HepG2 (cell line): ENCODE measurements around the gene ZCCHC10. TPM values are rescaled to one million over a fixed set of nuclear protein-coding genes. Genes with fewer than 3 reads are reported as not detected.

Experiments used
- ATAC-seq: fragments of 200-7000 bp; cut with Tn5 transposase; 3 replicates; pipeline ENCODE4 v1.9.1; 2020; ENCODE audit warnings: mild to moderate bottlenecking, moderate library complexity
- BruUV-seq: library from RNA; stranded (reverse); fragments of 400-500 nt; replicated peaks from 2 replicates; lab custom pipeline; 2021; lab: Mats Ljungman, UMichigan
- CTCF ChIA-PET: fragments of 300-600 bp; formaldehyde crosslinking; extraction: SDS; loops from one replicate; lab custom pipeline; 2021; ENCODE audit warnings: low total read pairs, inconsistent platforms, low intra/inter-chr PET ratio; lab: Yijun Ruan, JAX
- POLR2A ChIA-PET: fragments of 350-600 bp; sonication (Branson Sonifier 250); formaldehyde crosslinking; loops from one replicate; lab custom pipeline; 2020; ENCODE audit warnings: antibody characterized with exemption, inconsistent platforms; lab: Yijun Ruan, JAX
- DNase-seq: peaks from one replicate; pipeline ENCODE4 v3.0.0-alpha.2; 2015; ENCODE audit warnings: low spot score
- FAIRE-seq: peaks from 3 replicates; lab custom pipeline; 2011; peaks lifted over from hg19 to GRCh38; lab: Jason Lieb, UNC
- H2AFZ ChIP-seq: one replicate; pipeline ENCODE4 v1.6.1; 2011; ENCODE audit warnings: low read length, inconsistent platforms
- H3K27ac ChIP-seq: fragments of 300-600 bp; 3 replicates; pipeline ENCODE4 v1.8.0; 2011; ENCODE audit warnings: mixed run types, mild to moderate bottlenecking, mixed read lengths, low read length, inconsistent platforms; ENCODE audit not compliant: insufficient read depth; ENCODE audit errors: extremely low read length
- H3K27me3 ChIP-seq, 2 experiments: fragments of 200-600 bp in 1 of 2; 2 replicates in 1 of 2; 3 replicates in 1 of 2; pipeline versions ENCODE4 v1.6.0 to v1.8.0; 2011; ENCODE audit warnings: low read length in 2 of 2, mild to moderate bottlenecking in 2 of 2, moderate library complexity in 2 of 2, inconsistent platforms in 1 of 2; ENCODE audit not compliant: insufficient read depth in 2 of 2, control insufficient read depth in 1 of 2
- H3K36me3 ChIP-seq, 2 experiments: fragments of 200-600 bp in 1 of 2; replicated peaks in 1 of 2; 2 replicates in 1 of 2; 3 replicates in 1 of 2; pipeline versions ENCODE4 v1.5.1 to v1.8.0; 2011; ENCODE audit warnings: low read length in 2 of 2, inconsistent platforms in 1 of 2; ENCODE audit not compliant: insufficient read depth in 2 of 2, control insufficient read depth in 1 of 2
- H3K4me1 ChIP-seq: 2 replicates; pipeline ENCODE4 v1.5.1; 2012; ENCODE audit warnings: low read length, inconsistent platforms; ENCODE audit not compliant: insufficient read depth
- H3K4me2 ChIP-seq: 2 replicates; pipeline ENCODE4 v1.6.0; 2011; ENCODE audit warnings: low read depth, low read length, inconsistent platforms
- H3K4me3 ChIP-seq, 3 experiments: fragments of 200-600 bp in 1 of 3; sonication (generic), shearing (Covaris generic) in 1 of 3; replicated peaks in 1 of 3; 2 replicates each; pipeline ENCODE4 v1.5.1; 2011 to 2016; ENCODE audit warnings: low read length in 3 of 3, inconsistent platforms in 2 of 3, low read depth in 2 of 3, mild to moderate bottlenecking in 2 of 3, control low read depth in 1 of 3, mixed read lengths in 1 of 3; ENCODE audit not compliant: insufficient read depth in 1 of 3
- H3K79me2 ChIP-seq: one replicate; pipeline ENCODE4 v1.6.1; 2011; ENCODE audit warnings: low read length, inconsistent platforms; ENCODE audit not compliant: insufficient read depth
- H3K9ac ChIP-seq: 2 replicates; pipeline ENCODE4 v1.6.0; 2011; ENCODE audit warnings: mild to moderate bottlenecking, low read depth, low read length, inconsistent platforms; ENCODE audit not compliant: insufficient read depth
- H3K9me3 ChIP-seq: 2 replicates; pipeline ENCODE4 v1.5.1; 2012; ENCODE audit warnings: mild to moderate bottlenecking, low read length
- H4K20me1 ChIP-seq: 2 replicates; pipeline ENCODE4 v1.6.0; 2011; ENCODE audit warnings: inconsistent platforms, mild to moderate bottlenecking, low read length, moderate library complexity; ENCODE audit not compliant: insufficient read depth
- ATM ChIP-seq: fragments of 450-650 bp; IDR thresholded peaks from 2 replicates; pipeline ENCODE4 v1.7.1; 2017; ENCODE audit warnings: mild to moderate bottlenecking, borderline replicate concordance
- IRF2 ChIP-seq: IDR thresholded peaks from 2 replicates; pipeline ENCODE4 v1.6.1; 2018; ENCODE audit warnings: missing genetic modification reagents, missing compliant biosample characterization
- KMT2A ChIP-seq: sonication (generic); formaldehyde crosslinking; IDR thresholded peaks from 2 replicates; pipeline ENCODE4 v1.4.0; 2020; ENCODE audit warnings: missing genetic modification reagents
- PITX1 ChIP-seq: sonication (generic); formaldehyde crosslinking; IDR thresholded peaks from 2 replicates; pipeline ENCODE4 v1.5.1; 2020; ENCODE audit warnings: mild to moderate bottlenecking, missing genetic modification reagents
- ZNF3 ChIP-seq: IDR thresholded peaks from 2 replicates; pipeline ENCODE4 v1.7.0; 2017; ENCODE audit warnings: inconsistent platforms
- ZNF572 ChIP-seq: sonication (generic); formaldehyde crosslinking; IDR thresholded peaks from 2 replicates; pipeline ENCODE4 v1.5.1; 2020; ENCODE audit warnings: mild to moderate bottlenecking, missing genetic modification reagents
- WGBS: methylation state at CpG from one replicate; pipeline ENCODE4 v1.1.6; 2017; ENCODE audit warnings: low lambda C conversion rate; 5-methylcytosine and 5-hydroxymethylcytosine counted together
- in situ Hi-C: cut with HindIII; loops from 2 replicates; pipeline ENCODE4 v1.10.0; 2017; ENCODE audit warnings: low pct_unique_long_range_greater_than_20kb; ENCODE audit not compliant: extremely low pct_ligation_motif_present
- intact Hi-C: fragments of 100-400 bp; cut with micrococcal nuclease; formaldehyde crosslinking; loops from one replicate; pipeline ENCODE4 v1.10.0; 2022; ENCODE audit not compliant: unreplicated experiment
- polyA plus RNA-seq, 8 experiments: library from polyadenylated mRNA; depleted of rRNA in 3 of 8; stranded (reverse) in 7 of 8; unstranded in 1 of 8; fragments of >200 nt; fragmentation: Illumina TruSeq in 4 of 8; extraction: Trizol in 4 of 8; gene quantifications; 2 replicates each; pipeline versions ENCODE4 v1.2.1 to v1.2.3, GENCODE V29; 2011 to 2016; ENCODE audit warnings: low read depth in 4 of 8, missing spikeins in 1 of 8, mixed read lengths in 1 of 8; ENCODE audit not compliant: insufficient read depth in 1 of 8
- total RNA-seq, 5 experiments: library from RNA; depleted of rRNA; stranded (reverse); fragments of >200 nt; fragmentation: Illumina TruSeq; extraction: Trizol; gene quantifications; 2 replicates each; pipeline ENCODE4 v1.2.3, GENCODE V29; 2016; ENCODE audit warnings: low read depth in 1 of 5
- TF ChIP-seq, protein P1 (sequence below): sonication (generic); formaldehyde crosslinking; IDR thresholded peaks from 2 replicates; pipeline ENCODE4 v1.5.1; 2020; ENCODE audit warnings: missing genetic modification reagents, mild to moderate bottlenecking, borderline replicate concordance
- TF ChIP-seq, protein P2 (sequence below): IDR thresholded peaks from 2 replicates; pipeline ENCODE4 v1.4.0; 2020; ENCODE audit warnings: mild to moderate bottlenecking, missing genetic modification reagents
- TF ChIP-seq, protein P3 (sequence below): sonication (generic); formaldehyde crosslinking; IDR thresholded peaks from 2 replicates; pipeline ENCODE4 v1.5.0; 2020; ENCODE audit warnings: missing genetic modification reagents
- TF ChIP-seq, protein P4 (sequence below): sonication (generic); formaldehyde crosslinking; IDR thresholded peaks from 2 replicates; pipeline ENCODE4 v1.5.1; 2020; ENCODE audit warnings: missing genetic modification reagents, mild to moderate bottlenecking, borderline replicate concordance
- TF ChIP-seq, protein P5 (sequence below): sonication (generic); formaldehyde crosslinking; IDR thresholded peaks from 2 replicates; pipeline ENCODE4 v1.9.0; 2021; ENCODE audit warnings: mild to moderate bottlenecking, missing genetic modification reagents

Gene ZCCHC10
- total and polyA plus RNA-seq, 2 of the 13 experiments (the other 11 are each of a cell fraction or from before 2014, with no cell fraction given), result 40.7 to 48.2 TPM

DNA sequence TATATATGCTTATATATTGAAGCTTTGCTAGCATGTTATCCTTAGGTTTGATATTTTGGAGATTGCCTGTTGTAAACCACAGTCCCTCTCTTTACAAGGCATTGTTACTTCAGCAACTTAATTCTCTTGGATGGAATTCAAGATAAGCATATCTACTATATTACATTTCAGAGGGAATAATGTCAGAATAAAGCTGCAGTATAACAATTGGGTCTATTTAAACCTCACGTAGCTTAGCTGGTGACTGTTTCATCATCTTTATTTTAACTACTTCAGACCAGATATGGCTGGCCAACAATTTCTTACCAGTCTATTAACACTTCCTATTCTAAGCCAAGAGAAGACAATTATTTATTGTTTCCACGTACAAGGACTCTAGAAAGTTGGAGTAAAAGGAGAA, 27.1 kb downstream of the ZCCHC10 start:
- H3K9me3 ChIP-seq, result no peaks in the 10 kb centered on the region
- intact Hi-C loops, result no loop called here
- no peak overlapping the region for H2AFZ ChIP-seq
- BruUV-seq, result no TSS peak
- no peaks in the 10 kb centered on the region for H3K4me1 ChIP-seq
- no peak for DNase-seq
- H3K27ac ChIP-seq, result no peak overlapping the region
- peaks cover 3 to 18% of the 10 kb centered on the region in 2 experiments; a peak in 4 of 5 replicates for H3K36me3 ChIP-seq
- H3K4me3 ChIP-seq, result no peak overlapping the region
- no peak for FAIRE-seq
- H3K79me2 ChIP-seq, result no peaks in the 10 kb centered on the region
- H3K4me2 ChIP-seq, result no peak overlapping the region
- TF ChIP-seq IRF2 (CRISPR knock-in tag) (no peak), ZNF3 (CRISPR knock-in tag) (no peak), PITX1 (CRISPR knock-in tag) (no peak), ATM (no peak), ZNF572 (CRISPR knock-in tag) (no peak), KMT2A (CRISPR knock-in tag) (no peak)
- TF ChIP-seq, protein P1, sequence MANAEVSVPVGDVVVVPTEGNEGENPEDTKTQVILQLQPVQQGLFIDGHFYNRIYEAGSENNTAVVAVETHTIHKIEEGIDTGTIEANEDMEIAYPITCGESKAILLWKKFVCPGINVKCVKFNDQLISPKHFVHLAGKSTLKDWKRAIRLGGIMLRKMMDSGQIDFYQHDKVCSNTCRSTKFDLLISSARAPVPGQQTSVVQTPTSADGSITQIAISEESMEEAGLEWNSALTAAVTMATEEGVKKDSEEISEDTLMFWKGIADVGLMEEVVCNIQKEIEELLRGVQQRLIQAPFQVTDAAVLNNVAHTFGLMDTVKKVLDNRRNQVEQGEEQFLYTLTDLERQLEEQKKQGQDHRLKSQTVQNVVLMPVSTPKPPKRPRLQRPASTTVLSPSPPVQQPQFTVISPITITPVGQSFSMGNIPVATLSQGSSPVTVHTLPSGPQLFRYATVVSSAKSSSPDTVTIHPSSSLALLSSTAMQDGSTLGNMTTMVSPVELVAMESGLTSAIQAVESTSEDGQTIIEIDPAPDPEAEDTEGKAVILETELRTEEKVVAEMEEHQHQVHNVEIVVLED (CRISPR knock-in tag), result no peak
- TF ChIP-seq, protein P2, sequence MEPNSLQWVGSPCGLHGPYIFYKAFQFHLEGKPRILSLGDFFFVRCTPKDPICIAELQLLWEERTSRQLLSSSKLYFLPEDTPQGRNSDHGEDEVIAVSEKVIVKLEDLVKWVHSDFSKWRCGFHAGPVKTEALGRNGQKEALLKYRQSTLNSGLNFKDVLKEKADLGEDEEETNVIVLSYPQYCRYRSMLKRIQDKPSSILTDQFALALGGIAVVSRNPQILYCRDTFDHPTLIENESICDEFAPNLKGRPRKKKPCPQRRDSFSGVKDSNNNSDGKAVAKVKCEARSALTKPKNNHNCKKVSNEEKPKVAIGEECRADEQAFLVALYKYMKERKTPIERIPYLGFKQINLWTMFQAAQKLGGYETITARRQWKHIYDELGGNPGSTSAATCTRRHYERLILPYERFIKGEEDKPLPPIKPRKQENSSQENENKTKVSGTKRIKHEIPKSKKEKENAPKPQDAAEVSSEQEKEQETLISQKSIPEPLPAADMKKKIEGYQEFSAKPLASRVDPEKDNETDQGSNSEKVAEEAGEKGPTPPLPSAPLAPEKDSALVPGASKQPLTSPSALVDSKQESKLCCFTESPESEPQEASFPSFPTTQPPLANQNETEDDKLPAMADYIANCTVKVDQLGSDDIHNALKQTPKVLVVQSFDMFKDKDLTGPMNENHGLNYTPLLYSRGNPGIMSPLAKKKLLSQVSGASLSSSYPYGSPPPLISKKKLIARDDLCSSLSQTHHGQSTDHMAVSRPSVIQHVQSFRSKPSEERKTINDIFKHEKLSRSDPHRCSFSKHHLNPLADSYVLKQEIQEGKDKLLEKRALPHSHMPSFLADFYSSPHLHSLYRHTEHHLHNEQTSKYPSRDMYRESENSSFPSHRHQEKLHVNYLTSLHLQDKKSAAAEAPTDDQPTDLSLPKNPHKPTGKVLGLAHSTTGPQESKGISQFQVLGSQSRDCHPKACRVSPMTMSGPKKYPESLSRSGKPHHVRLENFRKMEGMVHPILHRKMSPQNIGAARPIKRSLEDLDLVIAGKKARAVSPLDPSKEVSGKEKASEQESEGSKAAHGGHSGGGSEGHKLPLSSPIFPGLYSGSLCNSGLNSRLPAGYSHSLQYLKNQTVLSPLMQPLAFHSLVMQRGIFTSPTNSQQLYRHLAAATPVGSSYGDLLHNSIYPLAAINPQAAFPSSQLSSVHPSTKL (CRISPR knock-in tag), result no peak
- TF ChIP-seq, protein P3, sequence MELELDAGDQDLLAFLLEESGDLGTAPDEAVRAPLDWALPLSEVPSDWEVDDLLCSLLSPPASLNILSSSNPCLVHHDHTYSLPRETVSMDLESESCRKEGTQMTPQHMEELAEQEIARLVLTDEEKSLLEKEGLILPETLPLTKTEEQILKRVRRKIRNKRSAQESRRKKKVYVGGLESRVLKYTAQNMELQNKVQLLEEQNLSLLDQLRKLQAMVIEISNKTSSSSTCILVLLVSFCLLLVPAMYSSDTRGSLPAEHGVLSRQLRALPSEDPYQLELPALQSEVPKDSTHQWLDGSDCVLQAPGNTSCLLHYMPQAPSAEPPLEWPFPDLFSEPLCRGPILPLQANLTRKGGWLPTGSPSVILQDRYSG, result no peak
- TF ChIP-seq, protein P4, sequence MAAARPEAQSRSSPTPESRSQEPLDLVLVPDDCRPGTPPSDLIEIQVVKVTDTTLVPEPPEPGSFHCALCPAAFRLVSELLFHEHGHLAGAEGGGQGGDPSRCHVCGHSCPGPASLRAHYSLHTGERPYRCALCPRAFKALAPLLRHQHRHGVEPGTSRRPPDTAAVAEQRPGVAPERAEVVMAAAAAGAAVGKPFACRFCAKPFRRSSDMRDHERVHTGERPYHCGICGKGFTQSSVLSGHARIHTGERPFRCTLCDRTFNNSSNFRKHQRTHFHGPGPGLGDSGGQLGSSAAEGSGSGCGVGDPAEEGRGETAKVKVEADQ (CRISPR knock-in tag), result no peak
- TF ChIP-seq, protein P5, sequence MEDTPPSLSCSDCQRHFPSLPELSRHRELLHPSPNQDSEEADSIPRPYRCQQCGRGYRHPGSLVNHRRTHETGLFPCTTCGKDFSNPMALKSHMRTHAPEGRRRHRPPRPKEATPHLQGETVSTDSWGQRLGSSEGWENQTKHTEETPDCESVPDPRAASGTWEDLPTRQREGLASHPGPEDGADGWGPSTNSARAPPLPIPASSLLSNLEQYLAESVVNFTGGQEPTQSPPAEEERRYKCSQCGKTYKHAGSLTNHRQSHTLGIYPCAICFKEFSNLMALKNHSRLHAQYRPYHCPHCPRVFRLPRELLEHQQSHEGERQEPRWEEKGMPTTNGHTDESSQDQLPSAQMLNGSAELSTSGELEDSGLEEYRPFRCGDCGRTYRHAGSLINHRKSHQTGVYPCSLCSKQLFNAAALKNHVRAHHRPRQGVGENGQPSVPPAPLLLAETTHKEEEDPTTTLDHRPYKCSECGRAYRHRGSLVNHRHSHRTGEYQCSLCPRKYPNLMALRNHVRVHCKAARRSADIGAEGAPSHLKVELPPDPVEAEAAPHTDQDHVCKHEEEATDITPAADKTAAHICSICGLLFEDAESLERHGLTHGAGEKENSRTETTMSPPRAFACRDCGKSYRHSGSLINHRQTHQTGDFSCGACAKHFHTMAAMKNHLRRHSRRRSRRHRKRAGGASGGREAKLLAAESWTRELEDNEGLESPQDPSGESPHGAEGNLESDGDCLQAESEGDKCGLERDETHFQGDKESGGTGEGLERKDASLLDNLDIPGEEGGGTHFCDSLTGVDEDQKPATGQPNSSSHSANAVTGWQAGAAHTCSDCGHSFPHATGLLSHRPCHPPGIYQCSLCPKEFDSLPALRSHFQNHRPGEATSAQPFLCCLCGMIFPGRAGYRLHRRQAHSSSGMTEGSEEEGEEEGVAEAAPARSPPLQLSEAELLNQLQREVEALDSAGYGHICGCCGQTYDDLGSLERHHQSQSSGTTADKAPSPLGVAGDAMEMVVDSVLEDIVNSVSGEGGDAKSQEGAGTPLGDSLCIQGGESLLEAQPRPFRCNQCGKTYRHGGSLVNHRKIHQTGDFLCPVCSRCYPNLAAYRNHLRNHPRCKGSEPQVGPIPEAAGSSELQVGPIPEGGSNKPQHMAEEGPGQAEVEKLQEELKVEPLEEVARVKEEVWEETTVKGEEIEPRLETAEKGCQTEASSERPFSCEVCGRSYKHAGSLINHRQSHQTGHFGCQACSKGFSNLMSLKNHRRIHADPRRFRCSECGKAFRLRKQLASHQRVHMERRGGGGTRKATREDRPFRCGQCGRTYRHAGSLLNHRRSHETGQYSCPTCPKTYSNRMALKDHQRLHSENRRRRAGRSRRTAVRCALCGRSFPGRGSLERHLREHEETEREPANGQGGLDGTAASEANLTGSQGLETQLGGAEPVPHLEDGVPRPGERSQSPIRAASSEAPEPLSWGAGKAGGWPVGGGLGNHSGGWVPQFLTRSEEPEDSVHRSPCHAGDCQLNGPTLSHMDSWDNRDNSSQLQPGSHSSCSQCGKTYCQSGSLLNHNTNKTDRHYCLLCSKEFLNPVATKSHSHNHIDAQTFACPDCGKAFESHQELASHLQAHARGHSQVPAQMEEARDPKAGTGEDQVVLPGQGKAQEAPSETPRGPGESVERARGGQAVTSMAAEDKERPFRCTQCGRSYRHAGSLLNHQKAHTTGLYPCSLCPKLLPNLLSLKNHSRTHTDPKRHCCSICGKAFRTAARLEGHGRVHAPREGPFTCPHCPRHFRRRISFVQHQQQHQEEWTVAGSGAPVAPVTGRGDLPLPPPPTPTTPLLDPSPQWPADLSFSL, result no peak
- ChIA-PET POLR2A (interaction anchor here (1.8 kb wide), 1 partner anchor 28 kb away, joined by 5 read pairs; no protein-coding TSS in a partner anchor), CTCF (no interaction called here)
- H3K27me3 ChIP-seq, result no peaks in the 10 kb centered on the region
- in situ Hi-C loops, result no loop called here
- no peak overlapping the region for H3K9ac ChIP-seq
- WGBS, result 97% methylated on average over 2 of the region's 2 CpGs
- H4K20me1 ChIP-seq, result no peaks in the 10 kb centered on the region
- no peak for ATAC-seq
